HepG2 (cell line): ENCODE measurements around the gene ZNF132. TPM values are rescaled to one million over a fixed set of nuclear protein-coding genes. Genes with fewer than 3 reads are reported as not detected.

Experiments used
- ARNT ChIP-seq: fragments of 450-650 bp; IDR thresholded peaks from 2 replicates; pipeline ENCODE4 v1.6.1; 2017
- FLYWCH1 ChIP-seq: sonication (generic); formaldehyde crosslinking; IDR thresholded peaks from 2 replicates; pipeline ENCODE4 v1.8.1; 2023; ENCODE audit warnings: mild to moderate bottlenecking, missing genetic modification reagents
- FOSL2 ChIP-seq: sonication (generic); formaldehyde crosslinking; IDR thresholded peaks from 2 replicates; pipeline ENCODE4 v1.4.0; 2020; ENCODE audit warnings: missing genetic modification reagents
- KLF13 ChIP-seq: sonication (generic); formaldehyde crosslinking; IDR thresholded peaks from 2 replicates; pipeline ENCODE4 v1.4.0; 2020; ENCODE audit warnings: mild to moderate bottlenecking, missing genetic modification reagents
- NFYC ChIP-seq: IDR thresholded peaks from 2 replicates; pipeline ENCODE4 v1.6.1; 2016; ENCODE audit warnings: missing genetic modification reagents, missing compliant biosample characterization
- SMARCE1 ChIP-seq: fragments of 450-650 bp; IDR thresholded peaks from 2 replicates; pipeline ENCODE4 v1.6.1; 2017; ENCODE audit warnings: borderline replicate concordance
- ZBTB21 ChIP-seq: sonication (generic); formaldehyde crosslinking; IDR thresholded peaks from 2 replicates; pipeline ENCODE4 v1.4.0; 2020; ENCODE audit warnings: missing genetic modification reagents
- ZNF232 ChIP-seq: sonication (generic); formaldehyde crosslinking; IDR thresholded peaks from 2 replicates; pipeline ENCODE4 v1.4.0; 2020; ENCODE audit warnings: missing genetic modification reagents, borderline replicate concordance
- ZNF564 ChIP-seq: sonication (generic); formaldehyde crosslinking; IDR thresholded peaks from 2 replicates; pipeline ENCODE4 v1.8.1; 2023; ENCODE audit warnings: mild to moderate bottlenecking, missing genetic modification reagents
- ZNF652 ChIP-seq: IDR thresholded peaks from 2 replicates; pipeline ENCODE4 v1.6.1; 2016; ENCODE audit warnings: low read depth, borderline replicate concordance
- ZNF761 ChIP-seq: sonication (generic); formaldehyde crosslinking; conservative IDR thresholded peaks from 2 replicates; pipeline ENCODE4 v1.4.0; 2020; ENCODE audit warnings: mild to moderate bottlenecking, missing genetic modification reagents
- ZNF841 ChIP-seq: sonication (generic); formaldehyde crosslinking; IDR thresholded peaks from 2 replicates; pipeline ENCODE4 v1.8.1; 2023; ENCODE audit warnings: missing genetic modification reagents, borderline replicate concordance
- polyA plus RNA-seq, 8 experiments: library from polyadenylated mRNA; depleted of rRNA in 3 of 8; stranded (reverse) in 7 of 8; unstranded in 1 of 8; fragments of >200 nt; fragmentation: Illumina TruSeq in 4 of 8; extraction: Trizol in 4 of 8; gene quantifications; 2 replicates each; pipeline versions ENCODE4 v1.2.1 to v1.2.3, GENCODE V29; 2011 to 2016; ENCODE audit warnings: low read depth in 4 of 8, missing spikeins in 1 of 8, mixed read lengths in 1 of 8; ENCODE audit not compliant: insufficient read depth in 1 of 8
- total RNA-seq, 5 experiments: library from RNA; depleted of rRNA; stranded (reverse); fragments of >200 nt; fragmentation: Illumina TruSeq; extraction: Trizol; gene quantifications; 2 replicates each; pipeline ENCODE4 v1.2.3, GENCODE V29; 2016; ENCODE audit warnings: low read depth in 1 of 5
- TF ChIP-seq, protein P1 (sequence below): sonication (generic); formaldehyde crosslinking; conservative IDR thresholded peaks from 2 replicates; pipeline ENCODE4 v1.4.0; 2020; ENCODE audit warnings: missing genetic modification reagents
- TF ChIP-seq, protein P2 (sequence below), 2 experiments: sonication (generic) in 1 of 2; formaldehyde crosslinking in 1 of 2; IDR thresholded peaks; 2 replicates each; pipeline versions ENCODE4 v1.4.0 to v1.6.1; 2016 to 2020; ENCODE audit warnings: borderline replicate concordance in 1 of 2, low read depth in 1 of 2, mild to moderate bottlenecking in 1 of 2, missing genetic modification reagents in 1 of 2
- TF ChIP-seq, protein P3 (sequence below): sonication (generic); formaldehyde crosslinking; IDR thresholded peaks from 2 replicates; pipeline ENCODE4 v1.4.0; 2020; ENCODE audit warnings: mild to moderate bottlenecking, missing genetic modification reagents
- TF ChIP-seq, protein P4 (sequence below): sonication (generic); formaldehyde crosslinking; IDR thresholded peaks from 2 replicates; pipeline ENCODE4 v1.5.0; 2020; ENCODE audit warnings: missing genetic modification reagents, mild to moderate bottlenecking, borderline replicate concordance
- TF ChIP-seq, protein P5 (sequence below): sonication (generic); formaldehyde crosslinking; IDR thresholded peaks from 2 replicates; pipeline ENCODE4 v1.5.1; 2020; ENCODE audit warnings: mild to moderate bottlenecking, missing genetic modification reagents, borderline replicate concordance
- TF ChIP-seq, protein P6 (sequence below): sonication (generic); IDR thresholded peaks from 2 replicates; pipeline ENCODE4 v1.6.1; 2016; ENCODE audit warnings: low read depth, borderline replicate concordance

The ZNF132 gene
- total and polyA plus RNA-seq, 2 of the 13 experiments (the other 11 are each of a cell fraction or from before 2014, with no cell fraction given): not detected

DNA sequence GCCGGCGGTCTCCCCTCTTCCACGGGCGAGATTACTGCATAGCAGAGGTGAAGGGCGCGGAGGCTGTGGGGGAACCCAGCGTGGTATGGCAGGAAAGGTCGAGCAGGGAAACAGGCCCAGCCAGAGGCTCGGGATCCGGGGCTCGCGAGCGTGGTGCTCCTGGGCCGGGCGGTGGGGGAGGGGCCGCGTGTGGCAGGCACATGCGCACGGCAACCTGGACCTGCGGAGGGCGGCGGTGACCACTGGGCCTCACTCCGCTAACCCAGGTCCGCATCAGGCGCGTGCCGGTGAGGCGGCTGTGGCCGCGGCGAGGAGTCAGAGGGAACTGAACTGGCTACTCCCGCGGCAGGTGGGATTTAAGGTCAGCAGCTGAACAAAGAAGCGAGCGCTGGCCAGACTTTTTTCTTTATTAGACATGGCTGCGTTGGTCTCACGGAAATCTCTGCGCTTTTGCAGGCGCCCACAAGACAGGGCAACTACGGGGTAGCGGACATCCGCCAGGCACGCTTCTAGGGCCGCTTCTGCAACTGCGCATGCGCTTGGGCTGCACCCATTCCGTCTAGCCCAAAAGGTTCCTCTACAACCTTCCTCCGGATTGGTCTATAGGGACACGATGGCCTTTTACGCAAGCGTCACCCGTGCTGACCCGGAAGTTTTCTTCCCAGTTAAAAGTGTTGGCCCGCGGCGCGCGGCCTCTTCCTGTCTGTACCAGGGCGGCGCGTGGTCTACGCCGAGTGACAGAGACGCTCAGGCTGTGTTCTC is 53.2 kb downstream of the ZNF132 start, which contains the start of gene RPS5 (continued):
- TF ChIP-seq, protein P1, sequence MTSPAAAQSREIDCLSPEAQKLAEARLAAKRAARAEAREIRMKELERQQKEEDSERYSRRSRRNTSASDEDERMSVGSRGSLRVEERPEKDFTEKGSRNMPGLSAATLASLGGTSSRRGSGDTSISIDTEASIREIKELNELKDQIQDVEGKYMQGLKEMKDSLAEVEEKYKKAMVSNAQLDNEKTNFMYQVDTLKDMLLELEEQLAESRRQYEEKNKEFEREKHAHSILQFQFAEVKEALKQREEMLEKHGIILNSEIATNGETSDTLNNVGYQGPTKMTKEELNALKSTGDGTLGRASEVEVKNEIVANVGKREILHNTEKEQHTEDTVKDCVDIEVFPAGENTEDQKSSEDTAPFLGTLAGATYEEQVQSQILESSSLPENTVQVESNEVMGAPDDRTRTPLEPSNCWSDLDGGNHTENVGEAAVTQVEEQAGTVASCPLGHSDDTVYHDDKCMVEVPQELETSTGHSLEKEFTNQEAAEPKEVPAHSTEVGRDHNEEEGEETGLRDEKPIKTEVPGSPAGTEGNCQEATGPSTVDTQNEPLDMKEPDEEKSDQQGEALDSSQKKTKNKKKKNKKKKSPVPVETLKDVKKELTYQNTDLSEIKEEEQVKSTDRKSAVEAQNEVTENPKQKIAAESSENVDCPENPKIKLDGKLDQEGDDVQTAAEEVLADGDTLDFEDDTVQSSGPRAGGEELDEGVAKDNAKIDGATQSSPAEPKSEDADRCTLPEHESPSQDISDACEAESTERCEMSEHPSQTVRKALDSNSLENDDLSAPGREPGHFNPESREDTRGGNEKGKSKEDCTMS (CRISPR knock-in tag): no peak
- TF ChIP-seq KLF13 (CRISPR knock-in tag): no peak
- TF ChIP-seq, protein P2, sequence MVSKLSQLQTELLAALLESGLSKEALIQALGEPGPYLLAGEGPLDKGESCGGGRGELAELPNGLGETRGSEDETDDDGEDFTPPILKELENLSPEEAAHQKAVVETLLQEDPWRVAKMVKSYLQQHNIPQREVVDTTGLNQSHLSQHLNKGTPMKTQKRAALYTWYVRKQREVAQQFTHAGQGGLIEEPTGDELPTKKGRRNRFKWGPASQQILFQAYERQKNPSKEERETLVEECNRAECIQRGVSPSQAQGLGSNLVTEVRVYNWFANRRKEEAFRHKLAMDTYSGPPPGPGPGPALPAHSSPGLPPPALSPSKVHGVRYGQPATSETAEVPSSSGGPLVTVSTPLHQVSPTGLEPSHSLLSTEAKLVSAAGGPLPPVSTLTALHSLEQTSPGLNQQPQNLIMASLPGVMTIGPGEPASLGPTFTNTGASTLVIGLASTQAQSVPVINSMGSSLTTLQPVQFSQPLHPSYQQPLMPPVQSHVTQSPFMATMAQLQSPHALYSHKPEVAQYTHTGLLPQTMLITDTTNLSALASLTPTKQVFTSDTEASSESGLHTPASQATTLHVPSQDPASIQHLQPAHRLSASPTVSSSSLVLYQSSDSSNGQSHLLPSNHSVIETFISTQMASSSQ (IDR thresholded peaks at IDR 0.05; ENCODE audit: low read depth): 0 out of 2 replicates have a peak, but pooled peaks have one; percentile 47
- TF ChIP-seq, protein P2 (CRISPR knock-in tag; IDR thresholded peaks at IDR 0.05; ENCODE audit: borderline replicate concordance): peak; percentile 42
- TF ChIP-seq, protein P3, sequence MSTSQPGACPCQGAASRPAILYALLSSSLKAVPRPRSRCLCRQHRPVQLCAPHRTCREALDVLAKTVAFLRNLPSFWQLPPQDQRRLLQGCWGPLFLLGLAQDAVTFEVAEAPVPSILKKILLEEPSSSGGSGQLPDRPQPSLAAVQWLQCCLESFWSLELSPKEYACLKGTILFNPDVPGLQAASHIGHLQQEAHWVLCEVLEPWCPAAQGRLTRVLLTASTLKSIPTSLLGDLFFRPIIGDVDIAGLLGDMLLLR (CRISPR knock-in tag): 0 out of 2 replicates have a peak, but pooled peaks have one; percentile 70
- 0 out of 2 replicates have a peak, but pooled peaks have one; percentile 52 for TF ChIP-seq FLYWCH1 (CRISPR knock-in tag)
- TF ChIP-seq ZNF232: peak; percentile 30; the same call in 1 of the 2 replicates
- TF ChIP-seq, protein P4, sequence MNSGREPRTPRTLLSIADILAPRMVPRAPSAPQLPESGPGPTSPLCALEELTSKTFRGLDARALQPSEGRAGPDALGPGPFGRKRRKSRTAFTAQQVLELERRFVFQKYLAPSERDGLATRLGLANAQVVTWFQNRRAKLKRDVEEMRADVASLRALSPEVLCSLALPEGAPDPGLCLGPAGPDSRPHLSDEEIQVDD (CRISPR knock-in tag): peak; percentile 88; the same call in 1 of the 2 replicates
- peak; percentile 93 for TF ChIP-seq NFYC (CRISPR knock-in tag)
- TF ChIP-seq ZNF761 (CRISPR knock-in tag): peak; percentile 86; the same call in 1 of the 2 replicates
- TF ChIP-seq SMARCE1: no peak
- TF ChIP-seq FOSL2 (CRISPR knock-in tag): peak; percentile 32
- no peak for TF ChIP-seq ARNT
- no peak; the same call in 1 of the 2 replicates for TF ChIP-seq ZNF652 (CRISPR knock-in tag)
- TF ChIP-seq ZNF564 (CRISPR knock-in tag): no peak
- 0 out of 2 replicates have a peak, but pooled peaks have one; percentile 56 for TF ChIP-seq ZBTB21
- TF ChIP-seq, protein P5, sequence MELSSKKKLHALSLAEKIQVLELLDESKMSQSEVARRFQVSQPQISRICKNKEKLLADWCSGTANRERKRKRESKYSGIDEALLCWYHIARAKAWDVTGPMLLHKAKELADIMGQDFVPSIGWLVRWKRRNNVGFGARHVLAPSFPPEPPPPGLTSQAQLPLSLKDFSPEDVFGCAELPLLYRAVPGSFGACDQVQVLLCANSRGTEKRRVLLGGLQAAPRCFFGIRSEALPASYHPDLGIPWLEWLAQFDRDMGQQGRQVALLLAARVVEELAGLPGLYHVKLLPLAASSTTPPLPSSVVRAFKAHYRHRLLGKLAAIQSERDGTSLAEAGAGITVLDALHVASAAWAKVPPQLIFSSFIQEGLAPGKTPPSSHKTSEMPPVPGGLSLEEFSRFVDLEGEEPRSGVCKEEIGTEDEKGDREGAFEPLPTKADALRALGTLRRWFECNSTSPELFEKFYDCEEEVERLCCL: no peak
- TF ChIP-seq ZNF841 (CRISPR knock-in tag): peak; percentile 53; the same call in 1 of the 2 replicates
- TF ChIP-seq, protein P6, sequence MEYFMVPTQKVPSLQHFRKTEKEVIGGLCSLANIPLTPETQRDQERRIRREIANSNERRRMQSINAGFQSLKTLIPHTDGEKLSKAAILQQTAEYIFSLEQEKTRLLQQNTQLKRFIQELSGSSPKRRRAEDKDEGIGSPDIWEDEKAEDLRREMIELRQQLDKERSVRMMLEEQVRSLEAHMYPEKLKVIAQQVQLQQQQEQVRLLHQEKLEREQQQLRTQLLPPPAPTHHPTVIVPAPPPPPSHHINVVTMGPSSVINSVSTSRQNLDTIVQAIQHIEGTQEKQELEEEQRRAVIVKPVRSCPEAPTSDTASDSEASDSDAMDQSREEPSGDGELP: peak; percentile 33; the same call in 1 of the 2 replicates
